Skin epidermis (tissue), 12 donors: ENCODE measurements around the gene IRF2BPL.
A peak's percentile ranks its signal among the peaks of the same experiment; 100 is the strongest.

Experiments used
- H3K27ac ChIP-seq, 21 experiments: fragments of 200-600 bp; sonication (generic) in 11 of 21; one replicate each; pipeline ENCODE4 v1.5.0; 2020; ENCODE audit warnings: mild to moderate bottlenecking in 3 of 21, inconsistent platforms in 2 of 21, moderate library complexity in 2 of 21
- H3K4me3 ChIP-seq, 7 experiments: fragments of 200-600 bp; sonication (generic) in 2 of 7; one replicate each; pipeline ENCODE4 v1.5.0; 2020; ENCODE audit warnings: inconsistent platforms in 2 of 7, mild to moderate bottlenecking in 2 of 7, moderate library complexity in 1 of 7

IRF2BPL gene

DNA sequence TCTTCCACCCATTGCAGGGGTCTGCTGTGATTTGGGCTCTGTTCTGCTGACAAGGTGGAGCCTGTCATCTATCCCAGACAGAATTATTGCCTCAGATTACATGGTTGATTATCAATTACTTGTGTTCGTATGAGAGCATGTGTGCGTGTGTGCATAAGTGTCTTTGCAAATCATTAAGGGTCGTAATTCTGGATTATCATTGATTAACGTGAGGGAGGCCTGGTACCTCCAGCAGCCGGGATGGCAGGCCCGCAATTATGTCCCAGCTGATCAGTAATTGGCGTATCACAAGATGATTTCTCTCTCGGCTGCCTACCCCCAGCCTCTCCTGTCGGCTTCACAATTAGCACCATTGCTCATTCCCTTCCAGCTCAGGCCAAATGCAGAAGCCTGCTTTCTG lies 29.6 kb upstream of the IRF2BPL start:
- H3K4me3 ChIP-seq, result no peak overlapping the region
- H3K27ac ChIP-seq, result peak overlapping the region in 1 of 21 experiments; percentile 23

DNA sequence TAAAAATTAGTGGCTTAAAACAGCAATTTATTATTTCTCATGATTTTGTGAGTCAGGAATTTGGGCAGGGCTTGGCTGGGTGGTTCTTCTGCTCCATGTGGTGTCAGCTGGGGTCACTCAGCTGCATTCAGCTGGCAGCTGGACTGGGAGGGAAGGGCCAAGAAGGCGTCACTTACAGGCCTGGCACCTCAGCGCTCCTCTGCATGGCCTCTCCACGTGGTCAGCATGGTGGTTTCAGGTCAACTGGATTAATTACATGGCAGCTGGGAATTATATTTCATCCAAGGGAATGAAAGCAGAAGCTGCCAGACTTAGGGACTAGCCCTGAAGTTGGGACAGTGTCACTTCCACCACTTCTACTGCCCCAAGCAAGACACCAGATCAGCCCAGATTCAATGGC lies 27.5 kb upstream of the IRF2BPL start:
- Histone ChIP-seq H3K27ac (no peak overlapping the region), H3K4me3 (no peak overlapping the region)

DNA sequence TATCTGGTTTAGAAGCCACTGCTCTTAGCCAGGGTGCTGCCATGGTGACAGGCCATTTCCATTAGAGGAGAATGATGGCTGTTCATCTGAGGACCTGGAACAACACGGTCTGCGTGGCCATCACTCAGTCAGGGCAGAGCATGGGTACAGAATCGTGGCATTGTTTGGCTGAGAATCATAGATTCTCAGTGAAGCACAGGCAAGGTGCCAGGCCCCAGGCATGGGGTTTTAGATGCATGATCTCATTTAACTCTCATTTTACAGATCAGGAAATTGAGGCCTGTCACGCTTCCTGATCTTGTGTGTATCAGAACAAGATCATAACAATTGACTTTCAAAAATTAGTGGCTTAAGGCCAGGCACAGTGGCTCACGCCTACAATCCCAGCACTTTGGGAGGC lies 26.8 kb upstream of the IRF2BPL start:
- H3K27ac ChIP-seq, result peak overlapping the region in 4 of 21 experiments; percentile 8 to 30 (median 16)

GRCh38 chr14:77053046-77053841 lies 24.7 kb upstream of the IRF2BPL start:
- Histone ChIP-seq H3K27ac (peak overlapping the region in 15 of 21 experiments; percentile 15 to 78 (median 53)), H3K4me3 (no peak overlapping the region)

More for the DNA sequence above, 26.8 kb upstream of the IRF2BPL start:
- no peak overlapping the region for H3K4me3 ChIP-seq

- Histone ChIP-seq H3K27ac (peak overlapping the region in 17 of 21 experiments; percentile 15 to 78 (median 47)), H3K4me3 (no peak overlapping the region)
Measured at GRCh38 chr14:77052281-77053044, 24.0 kb upstream of the IRF2BPL start.

- no peak overlapping the region for H3K4me3 ChIP-seq
- H3K27ac ChIP-seq, result peak overlapping the region in 15 of 21 experiments; percentile 4 to 78 (median 66)
Measured at GRCh38 chr14:77051116-77051515, 22.6 kb upstream of the IRF2BPL start.

DNA sequence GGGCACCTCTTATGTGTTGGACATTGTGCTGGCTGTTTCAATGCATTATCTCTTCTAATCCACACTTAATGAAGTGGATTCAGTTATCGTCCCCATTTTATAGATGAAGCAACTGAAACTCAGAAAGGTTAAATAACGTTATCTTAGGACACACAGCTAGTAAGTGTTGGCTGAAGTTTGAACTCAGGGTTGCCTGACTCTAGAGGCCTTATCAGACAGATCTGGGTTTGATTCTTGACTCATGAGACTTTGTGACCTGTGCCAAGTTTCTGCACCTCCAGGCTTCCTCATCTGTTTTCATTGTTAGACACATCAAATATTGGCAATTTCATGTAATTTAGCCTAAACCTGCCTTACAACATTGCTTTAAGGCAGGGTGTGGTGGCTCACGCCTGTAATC lies 18.2 kb upstream of the IRF2BPL start:
- peak overlapping the region in 7 of 21 experiments; percentile 10 to 91 (median 52) for H3K27ac ChIP-seq
- no peak overlapping the region for H3K4me3 ChIP-seq

DNA sequence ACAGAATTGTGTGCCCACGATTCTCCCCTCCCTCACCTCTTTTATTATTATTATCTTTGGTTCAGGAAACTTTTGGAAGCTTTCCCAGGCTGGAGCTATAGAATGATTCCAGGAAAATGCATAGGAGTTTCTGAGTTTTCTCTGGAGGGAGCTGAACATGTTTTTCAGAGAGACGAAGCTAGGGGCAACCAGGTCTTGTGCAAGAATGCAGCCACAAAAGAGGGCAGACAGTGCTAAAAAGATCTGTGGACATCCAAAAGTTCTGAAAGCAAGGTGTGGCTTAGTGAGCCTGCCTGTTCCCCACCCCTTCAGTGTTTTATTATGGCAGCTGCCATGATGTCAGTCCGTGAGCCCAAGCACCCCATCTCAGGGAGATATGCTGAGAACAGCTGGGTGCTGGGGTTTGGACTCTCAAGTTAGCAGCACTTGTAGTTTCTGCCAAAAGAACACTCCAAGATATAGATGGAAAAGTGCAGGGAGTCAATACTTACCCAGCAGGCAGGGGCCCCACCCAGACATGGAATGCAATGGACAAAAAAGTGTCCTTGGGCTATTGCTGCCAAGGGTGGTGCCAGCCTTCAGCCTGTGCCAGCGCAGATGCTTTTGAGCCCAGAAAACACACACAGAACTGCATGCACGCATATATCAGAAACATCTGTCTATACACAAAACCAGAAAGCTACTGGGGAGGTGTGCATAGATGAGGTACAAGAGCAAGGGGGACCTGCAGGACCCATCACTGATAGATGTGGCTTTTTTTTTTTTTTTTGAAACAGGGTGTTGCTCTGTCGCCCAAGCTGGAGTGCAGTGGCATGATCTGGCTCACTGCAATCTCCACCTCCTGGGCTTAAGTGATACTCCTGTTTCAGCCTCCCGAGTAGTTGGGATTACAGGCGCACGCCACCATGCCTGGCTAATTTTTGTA lies 17.0 kb upstream of the IRF2BPL start:
- no peak overlapping the region for H3K4me3 ChIP-seq
- H3K27ac ChIP-seq, result peak overlapping the region in 20 of 21 experiments; percentile 21 to 100 (median 86)

DNA sequence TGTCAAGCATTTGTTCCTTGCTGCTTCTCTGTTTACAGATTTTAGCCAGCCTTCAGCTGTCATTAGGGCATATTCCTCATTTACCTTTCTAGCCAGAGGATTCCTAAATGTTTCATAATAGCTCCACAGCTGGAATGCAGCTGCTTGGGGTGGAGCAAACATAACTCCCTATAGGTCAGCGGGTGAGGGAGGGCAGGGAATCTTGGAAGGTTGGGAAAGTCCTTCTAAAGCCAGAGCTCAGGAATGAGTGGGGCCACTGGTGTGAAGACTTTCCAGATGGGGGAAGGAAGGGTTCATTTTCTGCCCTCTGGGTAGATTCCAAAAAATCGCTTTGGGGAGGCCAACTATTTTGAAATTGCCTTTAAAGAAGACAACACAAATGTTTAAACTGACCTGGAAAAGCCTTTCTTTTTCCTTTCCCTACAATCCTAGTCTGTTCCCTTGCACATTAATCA lies 16.3 kb upstream of the IRF2BPL start:
- Histone ChIP-seq H3K4me3 (no peak overlapping the region), H3K27ac (peak overlapping the region in 20 of 21 experiments; percentile 61 to 100 (median 86))

DNA sequence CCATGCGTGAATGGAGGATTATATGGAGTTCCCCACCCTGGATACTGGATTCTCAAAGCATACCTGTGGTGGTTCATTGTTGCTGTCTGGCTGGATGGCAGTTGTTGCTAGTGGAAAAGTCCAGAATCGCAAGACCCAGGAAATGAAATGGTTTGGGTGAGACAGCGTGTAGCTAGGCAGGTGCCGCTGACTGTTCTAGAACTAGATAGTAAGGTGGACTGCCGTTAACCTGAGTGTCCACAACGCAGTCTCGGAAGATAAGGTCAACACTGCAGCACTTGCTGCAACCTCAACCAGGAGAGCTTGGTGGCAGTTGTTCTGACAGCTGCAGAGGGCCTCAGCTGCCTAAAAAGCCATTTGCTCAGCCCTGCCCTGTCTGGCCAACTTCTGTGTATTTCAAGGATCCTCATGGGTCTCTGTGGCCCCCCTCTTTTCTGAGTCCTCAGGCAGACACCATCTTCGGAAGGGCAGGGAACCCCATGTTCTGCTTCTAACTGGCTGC lies 15.5 kb upstream of the IRF2BPL start:
- no peak overlapping the region for H3K4me3 ChIP-seq
- H3K27ac ChIP-seq, result peak overlapping the region in 20 of 21 experiments; percentile 61 to 100 (median 86)

DNA sequence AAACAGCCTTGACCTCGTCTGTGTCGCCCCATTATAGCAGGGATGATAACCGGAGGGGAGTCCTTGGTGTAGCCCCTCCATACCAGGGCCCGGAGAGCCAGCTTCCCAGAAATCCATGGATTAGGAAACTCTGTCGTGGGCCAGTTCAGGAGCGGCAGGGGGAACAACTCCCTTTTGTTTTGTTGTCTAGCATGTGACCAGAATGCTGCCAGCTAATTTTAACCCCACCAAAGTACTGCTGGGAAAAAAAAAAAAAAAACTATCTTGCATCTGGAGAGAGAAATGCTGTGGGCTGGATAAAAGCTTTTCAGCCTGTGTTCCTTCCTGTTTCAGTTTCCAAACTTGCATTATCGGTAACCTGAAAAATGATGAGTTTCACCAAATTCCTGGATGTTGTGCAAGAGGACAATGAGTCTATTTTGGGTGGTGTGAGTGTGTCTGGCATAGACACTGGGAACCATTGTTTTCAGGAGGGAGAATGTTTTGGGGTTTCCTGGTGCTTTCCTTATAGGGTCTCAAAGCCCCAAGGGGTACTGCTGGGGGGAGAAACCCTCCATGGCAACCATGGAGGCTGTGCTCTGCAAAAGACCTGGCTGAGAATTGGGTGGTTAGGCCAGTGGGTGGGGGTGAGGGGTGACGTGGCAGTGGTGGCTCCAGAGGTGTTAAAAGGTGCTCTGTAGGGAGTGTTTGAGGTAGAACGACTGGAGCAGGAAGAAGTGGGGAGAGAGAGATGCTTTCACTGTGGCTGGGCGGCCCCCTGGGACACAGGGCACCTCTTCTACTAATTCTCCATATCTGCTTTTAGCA lies 14.9 kb upstream of the IRF2BPL start:
- peak overlapping the region in 20 of 21 experiments; percentile 73 to 100 (median 86) for H3K27ac ChIP-seq
- H3K4me3 ChIP-seq, result no peak overlapping the region

GRCh38 chr14:77041881-77042545 lies 13.5 kb upstream of the IRF2BPL start:
- Histone ChIP-seq H3K27ac (peak overlapping the region in 20 of 21 experiments; percentile 73 to 100 (median 86)), H3K4me3 (no peak overlapping the region)

GRCh38 chr14:77040741-77041653 lies 12.5 kb upstream of the IRF2BPL start:
- peak overlapping the region; percentile 38 to 100 (median 86) for H3K27ac ChIP-seq

DNA sequence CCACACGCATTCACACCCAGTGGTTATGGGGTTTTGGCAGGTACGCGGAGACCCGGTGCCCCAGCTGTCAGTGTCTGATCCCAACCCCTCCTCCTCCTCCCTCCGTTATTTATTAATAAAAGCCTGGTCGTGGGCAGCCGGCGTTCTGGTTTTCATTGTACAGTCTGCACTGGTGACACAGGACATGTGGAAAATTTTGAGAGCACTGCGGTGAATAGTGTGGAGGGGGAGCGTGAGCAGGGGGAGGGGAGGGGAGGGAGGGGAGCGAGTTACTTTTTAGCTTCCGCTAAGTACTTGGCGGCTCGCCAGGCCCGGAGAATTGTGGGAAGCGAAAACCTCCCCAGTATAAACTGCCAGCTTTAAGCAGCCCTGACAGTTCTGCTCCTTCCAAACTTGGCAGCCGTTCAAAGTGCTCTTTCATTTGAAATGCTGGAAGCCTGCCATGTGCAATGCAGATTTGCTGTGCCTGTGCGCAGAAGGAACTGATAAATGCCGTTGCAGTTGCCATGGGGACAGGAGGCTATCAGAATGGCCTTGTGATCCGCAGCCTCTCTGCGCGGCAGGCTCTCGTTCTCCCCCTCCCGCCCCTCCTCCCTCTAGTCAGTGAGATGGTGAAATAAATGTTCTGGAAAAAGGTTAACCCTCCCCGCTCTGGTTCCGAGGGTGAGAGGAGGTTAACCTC lies 11.7 kb upstream of the IRF2BPL start:
- Histone ChIP-seq H3K27ac (peak overlapping the region; percentile 38 to 100 (median 87)), H3K4me3 (peak overlapping the region in 6 of 7 experiments; percentile 10 to 36 (median 20))

More at GRCh38 chr14:77040741-77041653, 12.5 kb upstream of the IRF2BPL start:
- H3K4me3 ChIP-seq, result peak overlapping the region in 6 of 7 experiments; percentile 0 to 36 (median 20)

DNA sequence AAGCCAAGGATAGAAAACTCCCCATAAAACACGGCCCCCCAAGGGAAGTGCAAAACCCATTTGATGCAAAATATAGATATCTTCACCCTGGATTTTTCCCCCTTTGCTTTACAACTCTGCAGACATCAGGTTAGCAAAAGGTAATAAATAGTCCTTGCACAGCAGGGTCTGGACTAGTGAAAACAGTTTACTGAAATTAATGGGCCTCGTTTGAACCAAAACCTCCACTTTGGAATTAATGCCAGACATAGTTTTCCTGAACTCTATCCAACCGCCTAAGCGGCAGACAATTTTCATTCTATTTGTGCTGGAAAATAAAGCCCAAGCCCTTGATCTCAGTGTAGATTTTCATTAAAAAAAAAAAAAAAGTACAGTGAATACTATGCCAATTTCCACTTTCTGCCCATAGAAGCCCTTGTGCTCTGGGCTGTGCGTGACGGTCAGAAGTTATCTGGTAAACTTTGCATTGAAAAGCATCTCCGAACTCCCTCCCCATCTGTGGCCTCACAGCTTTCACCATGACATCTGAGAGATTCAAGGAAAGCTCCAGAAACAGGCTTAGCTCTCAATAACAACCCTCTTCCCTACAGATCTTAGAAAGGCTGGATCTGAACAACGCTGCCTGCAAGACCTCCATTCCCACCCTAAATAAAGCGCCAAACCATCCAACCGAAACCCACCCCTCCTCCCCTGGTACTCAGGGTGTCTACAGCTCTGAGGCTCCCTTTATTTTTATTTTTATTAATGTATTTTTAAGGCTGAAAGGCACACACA lies 11.0 kb upstream of the IRF2BPL start:
- H3K27ac ChIP-seq, result peak overlapping the region in 20 of 21 experiments; percentile 76 to 100 (median 88)
- H3K4me3 ChIP-seq, result peak overlapping the region in 6 of 7 experiments; percentile 10 to 36 (median 20)
